SU-DHL-6 (cell line): Measurements from ENCODE around the gene LRRC17.

Experiments
- H2AFZ ChIP-seq: fragments of 200-600 bp; sonication (generic); 2 replicates; pipeline ENCODE4 v1.6.1; 2014; ENCODE audit warnings: low read depth, mild to moderate bottlenecking, moderate library complexity, mixed read lengths, antibody characterized with exemption, low read length; ENCODE audit not compliant: severe bottlenecking
- H3F3A ChIP-seq: fragments of 200-600 bp; shearing (Covaris generic); 2 replicates; pipeline ENCODE4 v1.6.0; 2016; ENCODE audit warnings: antibody characterized with exemption, mild to moderate bottlenecking; ENCODE audit not compliant: insufficient read depth
- H3K27ac ChIP-seq: fragments of 200-600 bp; sonication (generic); 2 replicates; pipeline ENCODE4 v1.5.1; 2016; ENCODE audit warnings: low read depth, mild to moderate bottlenecking, low read length, moderate library complexity, mixed read lengths
- H3K27me3 ChIP-seq: fragments of 200-600 bp; sonication (generic), shearing (Covaris generic); 2 replicates; pipeline ENCODE4 v1.6.0; 2014; ENCODE audit warnings: mild to moderate bottlenecking, low read length
- H3K36me3 ChIP-seq: fragments of 200-600 bp; sonication (generic); 2 replicates; pipeline ENCODE4 v1.6.1; 2014; ENCODE audit warnings: mild to moderate bottlenecking, low read length, mixed read lengths
- H3K4me2 ChIP-seq: fragments of 300-600, 200-600 bp; shearing (Covaris generic), sonication (generic); 2 replicates; pipeline ENCODE4 v1.6.0; 2014; ENCODE audit warnings: low read length, low read depth, mild to moderate bottlenecking; ENCODE audit not compliant: poor library complexity, severe bottlenecking
- H3K4me3 ChIP-seq: fragments of 200-600 bp; sonication (generic); 2 replicates; pipeline ENCODE4 v1.5.1; 2014; ENCODE audit warnings: antibody characterized with exemption, low read length, mild to moderate bottlenecking, mixed read lengths; ENCODE audit not compliant: insufficient read depth, poor library complexity, severe bottlenecking
- H3K79me2 ChIP-seq: fragments of 200-600 bp; sonication (generic); 2 replicates; pipeline ENCODE4 v1.6.1; 2014; ENCODE audit warnings: mild to moderate bottlenecking, low read length, moderate library complexity; ENCODE audit not compliant: insufficient read depth
- H3K9ac ChIP-seq: fragments of 200-600 bp; sonication (generic); 2 replicates; pipeline ENCODE4 v1.7.0; 2014; ENCODE audit warnings: mild to moderate bottlenecking, low read length
- H3K9me2 ChIP-seq: fragments of 200-600 bp; sonication (generic); replicated peaks from 2 replicates; pipeline ENCODE4 v1.6.1; 2014; ENCODE audit warnings: low read length; ENCODE audit not compliant: insufficient read depth
- H3K9me3 ChIP-seq: fragments of 200-600 bp; sonication (generic); 2 replicates; pipeline ENCODE4 v1.6.1; 2014; ENCODE audit warnings: low read length, mixed read lengths; ENCODE audit not compliant: insufficient read depth
- H4K20me1 ChIP-seq: fragments of 200-600 bp; sonication (generic); 2 replicates; pipeline ENCODE4 v1.6.1; 2014; ENCODE audit warnings: low read depth, mild to moderate bottlenecking, antibody characterized with exemption, low read length, moderate library complexity, mixed read lengths
- CTCF ChIP-seq: fragments of 200-600 bp; sonication (generic); IDR thresholded peaks from one replicate; pipeline ENCODE4 v1.5.1; 2017; ENCODE audit warnings: antibody characterized with exemption, mild to moderate bottlenecking, low read length, moderate library complexity; ENCODE audit not compliant: insufficient read depth, poor library complexity, severe bottlenecking
- EZH2phosphoT487 ChIP-seq: fragments of 200-600 bp; sonication (generic), shearing (Covaris generic); conservative IDR thresholded peaks from 2 replicates; pipeline ENCODE4 v1.6.1; 2018; ENCODE audit warnings: mild to moderate bottlenecking, antibody characterized with exemption, low read length, moderate library complexity, mixed read lengths

LRRC17 gene

GRCh38 chr7:102869195-102869594 lies 43.6 kb upstream of the LRRC17 start:
- Histone ChIP-seq H3K36me3 (no peaks in the 10 kb centered on the region), H3K9me3 (no peaks in the 10 kb centered on the region), H3K79me2 (no peaks in the 10 kb centered on the region), H3F3A (no peaks in the 10 kb centered on the region), H3K27ac (no peak overlapping the region), H2AFZ (no peak overlapping the region), H4K20me1 (no peaks in the 10 kb centered on the region), H3K4me3 (no peak overlapping the region), H3K27me3 (no peaks in the 10 kb centered on the region), H3K9me2 (no peaks in the 10 kb centered on the region), H3K4me2 (no peak overlapping the region), H3K9ac (no peak overlapping the region)
- TF ChIP-seq EZH2phosphoT487 (no peak), CTCF (no peak)

GRCh38 chr7:102872460-102872859 lies 40.3 kb upstream of the LRRC17 start:
- no peaks in the 10 kb centered on the region for H4K20me1 ChIP-seq
- no peaks in the 10 kb centered on the region for H3F3A ChIP-seq
- no peaks in the 10 kb centered on the region for H3K9me3 ChIP-seq
- no peak overlapping the region for H3K9ac ChIP-seq
- H3K79me2 ChIP-seq = no peaks in the 10 kb centered on the region
- no peak overlapping the region for H3K27ac ChIP-seq
- no peaks in the 10 kb centered on the region for H3K9me2 ChIP-seq
- no peaks in the 10 kb centered on the region for H3K27me3 ChIP-seq
- H3K36me3 ChIP-seq = no peaks in the 10 kb centered on the region
- TF ChIP-seq EZH2phosphoT487 = no peak
- TF ChIP-seq CTCF = no peak
- H3K4me3 ChIP-seq = no peak overlapping the region
- H3K4me2 ChIP-seq = no peak overlapping the region
- no peak overlapping the region for H2AFZ ChIP-seq

GRCh38 chr7:102873470-102874165 lies 39.2 kb upstream of the LRRC17 start:
- TF ChIP-seq CTCF = no peak
- no peak for TF ChIP-seq EZH2phosphoT487
- Histone ChIP-seq H2AFZ (no peak overlapping the region), H3K27ac (no peak overlapping the region), H3K36me3 (no peaks in the 10 kb centered on the region), H3K4me3 (no peak overlapping the region), H3F3A (no peaks in the 10 kb centered on the region), H3K79me2 (no peaks in the 10 kb centered on the region), H3K4me2 (no peak overlapping the region), H3K9ac (no peak overlapping the region), H3K9me3 (no peaks in the 10 kb centered on the region), H4K20me1 (no peaks in the 10 kb centered on the region), H3K9me2 (no peaks in the 10 kb centered on the region), H3K27me3 (no peaks in the 10 kb centered on the region)
